ENCODE measurements around the gene TCEA3. TPM values are rescaled to one million over a fixed set of nuclear protein-coding genes. Genes with fewer than 3 reads are reported as not detected.

Gene TCEA3
- total RNA-seq, 1 donor from 2014 or later: 26.5 TPM

DNA sequence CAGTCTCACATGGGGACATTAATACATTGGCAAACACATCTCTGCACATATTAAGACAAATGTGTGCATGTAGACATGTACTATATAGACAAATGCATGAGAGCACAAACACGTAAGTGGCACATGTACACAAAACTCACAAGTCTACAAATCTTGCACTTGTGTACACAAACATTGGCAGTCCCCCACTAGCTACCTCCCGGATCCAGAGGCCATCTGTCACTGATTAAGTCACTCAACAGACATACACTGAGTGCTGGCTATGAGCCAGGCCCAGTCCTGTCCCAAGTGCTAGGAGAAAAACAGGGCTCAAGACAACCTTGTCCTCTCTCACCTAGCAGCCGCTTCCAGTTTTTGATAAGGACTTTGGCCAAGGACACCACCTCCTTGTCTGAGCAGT lies 7.0 kb downstream of the TCEA3 start:
- H3K27ac ChIP-seq: no peak overlapping the region
- peaks cover 16% of the 10 kb centered on the region for H3K4me1 ChIP-seq
- no peaks in the 10 kb centered on the region for H3K9me3 ChIP-seq
- H3K36me3 ChIP-seq: no peaks in the 10 kb centered on the region
- no peak for DNase-seq (ENCODE audit: extremely low spot score in 2 of 2)
- H3K27me3 ChIP-seq: no peaks in the 10 kb centered on the region
- H3K4me3 ChIP-seq: no peak overlapping the region
- intact Hi-C loops (cut with DNase I): no loop called here
- TF ChIP-seq POLR2AphosphoS5 (IDR thresholded peaks at IDR 0.05; ENCODE audit: insufficient read depth in 1 of 2, low read depth in 1 of 2) (no peak), POLR2A (IDR thresholded peaks at IDR 0.05) (no peak)
- TF ChIP-seq, protein P1, sequence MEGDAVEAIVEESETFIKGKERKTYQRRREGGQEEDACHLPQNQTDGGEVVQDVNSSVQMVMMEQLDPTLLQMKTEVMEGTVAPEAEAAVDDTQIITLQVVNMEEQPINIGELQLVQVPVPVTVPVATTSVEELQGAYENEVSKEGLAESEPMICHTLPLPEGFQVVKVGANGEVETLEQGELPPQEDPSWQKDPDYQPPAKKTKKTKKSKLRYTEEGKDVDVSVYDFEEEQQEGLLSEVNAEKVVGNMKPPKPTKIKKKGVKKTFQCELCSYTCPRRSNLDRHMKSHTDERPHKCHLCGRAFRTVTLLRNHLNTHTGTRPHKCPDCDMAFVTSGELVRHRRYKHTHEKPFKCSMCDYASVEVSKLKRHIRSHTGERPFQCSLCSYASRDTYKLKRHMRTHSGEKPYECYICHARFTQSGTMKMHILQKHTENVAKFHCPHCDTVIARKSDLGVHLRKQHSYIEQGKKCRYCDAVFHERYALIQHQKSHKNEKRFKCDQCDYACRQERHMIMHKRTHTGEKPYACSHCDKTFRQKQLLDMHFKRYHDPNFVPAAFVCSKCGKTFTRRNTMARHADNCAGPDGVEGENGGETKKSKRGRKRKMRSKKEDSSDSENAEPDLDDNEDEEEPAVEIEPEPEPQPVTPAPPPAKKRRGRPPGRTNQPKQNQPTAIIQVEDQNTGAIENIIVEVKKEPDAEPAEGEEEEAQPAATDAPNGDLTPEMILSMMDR (IDR thresholded peaks at IDR 0.05): no peak

GRCh38 chr1:23416964-23417363 lies 7.6 kb downstream of the TCEA3 start:
- Histone ChIP-seq H3K4me3 (no peak overlapping the region), H3K27ac (no peak overlapping the region), H3K36me3 (no peaks in the 10 kb centered on the region), H3K9me3 (no peaks in the 10 kb centered on the region), H3K4me1 (peaks cover 10% of the 10 kb centered on the region), H3K27me3 (no peaks in the 10 kb centered on the region)
- intact Hi-C loops (cut with DNase I): no loop called here
- TF ChIP-seq, protein P1 (IDR thresholded peaks at IDR 0.05): no peak
- no peak for TF ChIP-seq POLR2A (IDR thresholded peaks at IDR 0.05)
- no peak for TF ChIP-seq POLR2AphosphoS5 (IDR thresholded peaks at IDR 0.05; ENCODE audit: insufficient read depth in 1 of 2, low read depth in 1 of 2)
- no peak for DNase-seq (ENCODE audit: extremely low spot score in 2 of 2)

DNA sequence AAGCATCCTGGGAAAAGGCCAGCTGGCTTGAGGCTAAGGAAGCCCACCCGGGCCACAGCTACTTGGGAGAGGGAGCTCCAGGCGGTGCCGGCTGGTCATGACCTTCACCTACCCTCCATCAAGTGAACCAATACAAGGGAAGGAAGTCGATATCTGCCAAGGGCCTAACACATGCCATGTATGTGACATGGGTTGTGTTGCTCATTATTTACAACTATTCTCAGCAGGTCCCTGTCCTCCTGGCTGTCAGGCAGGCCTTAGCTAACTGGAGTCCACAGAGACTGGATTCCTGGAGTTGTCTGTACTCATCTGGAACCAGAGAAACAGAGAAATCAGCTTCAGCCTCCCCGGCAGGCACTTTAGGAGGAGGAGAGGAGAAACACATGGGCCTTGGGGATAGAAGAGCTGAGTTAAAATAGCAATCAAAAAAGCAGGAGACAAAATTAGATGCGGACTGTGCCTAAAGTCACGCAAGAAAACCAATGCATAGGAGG lies 15.7 kb downstream of the TCEA3 start:
- no peak for DNase-seq (ENCODE audit: extremely low spot score in 2 of 2)
- TF ChIP-seq POLR2A (IDR thresholded peaks at IDR 0.05) (no peak), POLR2AphosphoS5 (IDR thresholded peaks at IDR 0.05; ENCODE audit: insufficient read depth in 1 of 2, low read depth in 1 of 2) (no peak)
- TF ChIP-seq, protein P1 (IDR thresholded peaks at IDR 0.05): no peak
- intact Hi-C loops (cut with DNase I): no loop called here
- H3K9me3 ChIP-seq: no peaks in the 10 kb centered on the region
- peaks cover 9% of the 10 kb centered on the region for H3K4me1 ChIP-seq
- no peaks in the 10 kb centered on the region for H3K36me3 ChIP-seq
- H3K27ac ChIP-seq: no peak overlapping the region
- no peaks in the 10 kb centered on the region for H3K27me3 ChIP-seq
- H3K4me3 ChIP-seq: no peak overlapping the region

DNA sequence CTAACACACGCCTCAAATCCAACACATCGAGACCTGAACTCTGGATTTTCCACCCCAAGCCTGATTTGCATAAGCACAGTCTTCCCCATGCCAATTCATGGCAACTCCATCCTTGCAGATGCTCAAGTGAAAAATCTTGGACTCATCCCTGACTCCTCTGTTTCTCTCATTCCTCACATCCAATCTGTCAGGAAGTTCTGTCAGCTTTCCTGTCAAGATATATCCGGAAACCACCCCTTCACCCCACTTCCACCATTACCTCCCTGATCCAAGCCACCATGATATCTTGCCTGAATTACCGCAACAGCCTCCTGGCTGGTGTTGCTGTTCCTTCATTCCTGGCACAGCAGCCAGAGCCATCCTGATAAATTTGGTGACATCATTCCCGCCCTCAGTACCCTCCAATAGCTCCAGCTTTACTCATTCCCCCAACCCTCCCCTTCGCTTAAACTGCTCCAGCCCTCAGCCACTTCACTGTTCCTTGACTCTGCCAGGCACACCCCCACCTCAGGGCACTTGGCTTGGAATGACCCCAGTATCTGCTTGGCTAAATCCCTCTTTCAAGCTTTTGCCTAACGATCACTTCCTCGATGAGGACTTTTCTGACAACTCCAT lies 17.4 kb downstream of the TCEA3 start:
- intact Hi-C loops (cut with DNase I): no loop called here
- peaks cover 26% of the 10 kb centered on the region for H3K4me1 ChIP-seq

DNA sequence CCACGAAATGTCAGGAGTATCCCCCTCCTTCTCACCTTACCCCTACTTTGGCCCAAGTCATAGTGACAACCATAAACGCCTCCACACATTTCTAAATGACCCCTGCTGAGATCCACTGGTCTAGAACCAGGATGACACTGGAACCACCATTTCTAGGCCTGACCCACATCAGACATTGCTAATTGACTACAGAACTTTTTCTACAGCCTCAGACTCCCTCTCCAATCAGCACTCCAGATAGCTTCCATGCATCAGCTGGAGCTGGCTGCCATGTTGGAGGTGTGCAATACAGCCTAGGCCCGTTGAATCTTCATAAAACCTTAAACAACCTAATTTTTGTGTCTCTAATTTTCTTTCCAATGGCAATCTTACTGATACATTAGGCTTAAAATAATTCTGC lies 18.6 kb downstream of the TCEA3 start:
- DNase-seq (ENCODE audit: extremely low spot score in 2 of 2): no peak
- H3K9me3 ChIP-seq: no peaks in the 10 kb centered on the region
- H3K4me3 ChIP-seq: no peak overlapping the region
- TF ChIP-seq POLR2AphosphoS5 (IDR thresholded peaks at IDR 0.05; ENCODE audit: insufficient read depth in 1 of 2, low read depth in 1 of 2) (no peak), POLR2A (IDR thresholded peaks at IDR 0.05) (no peak)
- TF ChIP-seq, protein P1 (IDR thresholded peaks at IDR 0.05): no peak
- no peak overlapping the region for H3K27ac ChIP-seq
- no peaks in the 10 kb centered on the region for H3K27me3 ChIP-seq
- H3K36me3 ChIP-seq: no peaks in the 10 kb centered on the region
- peaks cover 26% of the 10 kb centered on the region for H3K4me1 ChIP-seq
- intact Hi-C loops (cut with DNase I): no loop called here

More for the DNA sequence above, 17.4 kb downstream of the TCEA3 start:
- no peak for TF ChIP-seq POLR2AphosphoS5 (IDR thresholded peaks at IDR 0.05; ENCODE audit: insufficient read depth in 1 of 2, low read depth in 1 of 2)
- TF ChIP-seq, protein P1 (IDR thresholded peaks at IDR 0.05): no peak
- no peak for TF ChIP-seq POLR2A (IDR thresholded peaks at IDR 0.05)
- no peak overlapping the region for H3K4me3 ChIP-seq
- no peak overlapping the region for H3K27ac ChIP-seq
- no peaks in the 10 kb centered on the region for H3K27me3 ChIP-seq
- no peaks in the 10 kb centered on the region for H3K9me3 ChIP-seq
- H3K36me3 ChIP-seq: no peaks in the 10 kb centered on the region
- no peak for DNase-seq (ENCODE audit: extremely low spot score in 2 of 2)
